AG04449 (cell line): Measurements from ENCODE around the gene IL17REL.

Experiments used
- CTCF ChIA-PET: fragments of 350-600 bp; formaldehyde crosslinking; extraction: SDS; loops from one replicate; lab custom pipeline; 2021; ENCODE audit warnings: antibody characterized with exemption; lab: Yijun Ruan, JAX
- POLR2A ChIA-PET: fragments of 400-600, 350-600 bp; formaldehyde crosslinking; extraction: SDS; loops from one replicate; lab custom pipeline; 2020; ENCODE audit warnings: antibody characterized with exemption, inconsistent platforms; lab: Yijun Ruan, JAX
- DNase-seq: peaks from one replicate; pipeline ENCODE4 v3.0.0-alpha.2; 2010; ENCODE audit warnings: low read depth, low spot score
- H3K4me3 ChIP-seq: 2 replicates; pipeline ENCODE4 v1.5.1; 2011; ENCODE audit warnings: low read depth, mild to moderate bottlenecking, control low read depth, low read length
- TF ChIP-seq, protein P1 (sequence below): IDR thresholded peaks from one replicate; pipeline ENCODE4 v1.5.1; 2011; ENCODE audit warnings: mild to moderate bottlenecking, moderate library complexity, low read length, control low read depth, inconsistent platforms; ENCODE audit not compliant: insufficient read depth; ENCODE audit errors: missing control alignments

The IL17REL gene

DNA sequence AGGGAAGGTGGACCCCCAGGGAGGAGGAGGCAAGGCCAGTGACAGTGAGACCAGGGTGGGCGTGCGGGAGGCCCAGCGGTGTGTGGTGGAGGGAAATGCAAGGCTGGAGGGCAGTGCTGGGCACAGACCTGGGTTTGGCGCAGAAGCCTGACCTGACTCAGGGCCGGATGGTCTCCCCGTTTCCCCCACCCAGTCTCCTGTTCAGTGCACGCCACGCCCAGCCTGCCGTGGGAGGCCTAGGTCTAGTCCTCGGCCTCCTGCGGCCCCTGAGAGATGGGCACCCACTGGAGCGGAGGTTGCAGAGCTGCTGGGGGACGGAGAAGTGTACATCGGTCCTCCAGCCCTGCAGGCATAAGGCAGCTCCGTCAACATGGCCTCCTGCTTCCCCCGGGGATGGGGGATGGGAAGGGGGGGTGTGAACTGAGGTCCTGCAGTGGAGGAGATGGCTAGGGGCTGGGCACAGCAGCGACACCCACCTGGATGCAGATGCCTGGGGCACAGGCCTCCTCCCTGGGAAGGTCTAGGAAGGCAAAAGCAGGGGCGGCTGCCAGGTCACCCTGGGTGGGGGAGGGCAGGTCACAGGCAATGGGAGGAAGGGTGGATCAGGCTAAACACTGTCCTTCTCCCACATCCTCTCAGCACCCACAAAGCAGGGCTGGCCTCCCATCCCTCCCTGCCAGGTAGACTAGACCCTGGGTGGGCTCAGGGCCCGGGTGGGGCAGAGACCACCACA, 15.9 kb downstream of the IL17REL start:
- ChIA-PET POLR2A (no interaction called here), CTCF (interaction anchor here (1.3 to 4.6 kb wide), 3 partner anchors 17 to 66 kb away, joined by 3 to 22 read pairs (median 11); no protein-coding TSS in a partner anchor)
- H3K4me3 ChIP-seq, result no peak overlapping the region
- no peak for DNase-seq
- TF ChIP-seq, protein P1, sequence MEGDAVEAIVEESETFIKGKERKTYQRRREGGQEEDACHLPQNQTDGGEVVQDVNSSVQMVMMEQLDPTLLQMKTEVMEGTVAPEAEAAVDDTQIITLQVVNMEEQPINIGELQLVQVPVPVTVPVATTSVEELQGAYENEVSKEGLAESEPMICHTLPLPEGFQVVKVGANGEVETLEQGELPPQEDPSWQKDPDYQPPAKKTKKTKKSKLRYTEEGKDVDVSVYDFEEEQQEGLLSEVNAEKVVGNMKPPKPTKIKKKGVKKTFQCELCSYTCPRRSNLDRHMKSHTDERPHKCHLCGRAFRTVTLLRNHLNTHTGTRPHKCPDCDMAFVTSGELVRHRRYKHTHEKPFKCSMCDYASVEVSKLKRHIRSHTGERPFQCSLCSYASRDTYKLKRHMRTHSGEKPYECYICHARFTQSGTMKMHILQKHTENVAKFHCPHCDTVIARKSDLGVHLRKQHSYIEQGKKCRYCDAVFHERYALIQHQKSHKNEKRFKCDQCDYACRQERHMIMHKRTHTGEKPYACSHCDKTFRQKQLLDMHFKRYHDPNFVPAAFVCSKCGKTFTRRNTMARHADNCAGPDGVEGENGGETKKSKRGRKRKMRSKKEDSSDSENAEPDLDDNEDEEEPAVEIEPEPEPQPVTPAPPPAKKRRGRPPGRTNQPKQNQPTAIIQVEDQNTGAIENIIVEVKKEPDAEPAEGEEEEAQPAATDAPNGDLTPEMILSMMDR, result no peak

DNA sequence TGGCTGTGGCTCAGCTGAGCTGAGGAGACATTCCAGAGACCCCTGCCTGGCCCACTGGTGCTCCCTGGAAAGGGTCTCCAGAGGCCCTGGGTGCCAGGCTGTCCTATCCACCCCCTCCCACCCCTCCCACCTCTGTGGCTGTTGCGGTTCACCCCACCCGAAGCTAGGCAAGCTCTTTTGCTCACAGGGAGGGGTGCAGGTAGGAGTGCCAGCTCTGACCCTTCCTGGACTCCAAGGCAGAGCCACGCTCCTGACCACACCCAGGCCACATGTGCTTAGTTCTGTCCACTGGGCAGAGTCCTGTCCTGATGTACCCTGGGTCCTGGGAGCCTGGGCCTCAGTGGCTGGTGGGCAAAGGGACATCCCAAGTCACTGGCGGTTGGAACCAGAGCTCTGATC, 16.4 kb downstream of the IL17REL start:
- CTCF ChIA-PET, result interaction anchor here (1.3 to 4.6 kb wide), 3 partner anchors 16 to 66 kb away, joined by 3 to 22 read pairs (median 11); no protein-coding TSS in a partner anchor
- DNase-seq, result no peak
- TF ChIP-seq, protein P1, result no peak
- H3K4me3 ChIP-seq, result no peak overlapping the region
- POLR2A ChIA-PET, result no interaction called here

DNA sequence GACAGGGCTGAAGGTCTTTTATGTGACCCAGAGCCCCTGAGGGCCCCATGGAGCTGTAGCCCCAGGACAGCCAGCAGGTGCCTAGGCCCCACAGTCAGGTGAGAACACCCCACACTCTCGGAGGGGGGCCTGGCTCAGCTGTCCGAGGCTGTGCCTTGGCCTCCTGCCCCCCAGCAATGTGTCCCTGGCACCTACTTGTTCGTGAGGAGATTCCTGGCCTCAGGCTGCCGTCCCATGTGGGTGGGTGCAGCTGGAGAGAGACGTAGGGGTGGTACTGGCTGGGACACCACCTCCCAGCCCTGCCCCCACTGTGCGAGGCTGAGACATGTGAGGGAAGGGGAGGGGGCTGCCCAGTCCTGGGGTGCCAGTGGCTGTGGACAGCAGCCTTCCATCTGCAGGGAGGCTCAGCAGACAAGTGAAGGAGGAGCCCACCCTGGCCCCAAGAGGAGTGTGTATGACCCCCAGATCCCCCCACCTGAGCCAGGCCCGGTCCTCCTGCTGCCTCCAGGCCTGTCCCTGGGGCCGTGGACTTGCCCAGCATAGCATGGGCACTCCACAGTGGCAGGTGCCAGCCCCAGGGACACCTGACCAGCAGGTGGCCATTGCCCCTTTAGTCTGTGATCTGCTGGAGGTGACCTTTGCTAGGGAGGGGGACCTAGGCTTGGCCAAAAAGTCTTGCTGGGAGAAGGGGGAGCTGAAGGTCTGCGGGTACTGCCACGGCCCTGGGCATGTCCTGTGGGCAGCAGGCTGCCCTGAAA, 17.0 kb downstream of the IL17REL start:
- no peak for DNase-seq
- ChIA-PET CTCF (interaction anchor here (0.9 to 4.6 kb wide), 6 partner anchors 13 to 65 kb away, joined by 3 to 35 read pairs (median 7); no protein-coding TSS in a partner anchor), POLR2A (no interaction called here)
- TF ChIP-seq, protein P1, result no peak
- H3K4me3 ChIP-seq, result no peak overlapping the region

DNA sequence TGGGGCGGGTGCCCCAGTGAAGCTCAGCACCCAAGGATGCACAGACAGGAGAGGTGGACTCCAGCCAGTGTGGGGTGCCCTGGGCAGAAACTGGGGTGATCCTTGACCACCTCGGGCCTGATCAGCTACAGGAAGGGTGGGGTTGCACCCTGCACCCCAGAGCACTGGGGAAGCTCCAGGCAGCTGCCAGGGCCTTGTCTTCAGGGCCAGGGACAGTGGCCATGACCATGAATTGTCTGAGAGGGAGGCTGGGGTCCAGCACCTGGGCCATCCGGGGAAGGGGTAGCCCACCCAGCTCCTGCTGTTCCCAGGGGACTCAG, 17.6 kb downstream of the IL17REL start:
- ChIA-PET CTCF (interaction anchor here (0.9 to 4.6 kb wide), 7 partner anchors 12 to 65 kb away, joined by 3 to 35 read pairs (median 8); no protein-coding TSS in a partner anchor), POLR2A (no interaction called here)
- TF ChIP-seq, protein P1, result no peak
- DNase-seq, result no peak
- no peak overlapping the region for H3K4me3 ChIP-seq

DNA sequence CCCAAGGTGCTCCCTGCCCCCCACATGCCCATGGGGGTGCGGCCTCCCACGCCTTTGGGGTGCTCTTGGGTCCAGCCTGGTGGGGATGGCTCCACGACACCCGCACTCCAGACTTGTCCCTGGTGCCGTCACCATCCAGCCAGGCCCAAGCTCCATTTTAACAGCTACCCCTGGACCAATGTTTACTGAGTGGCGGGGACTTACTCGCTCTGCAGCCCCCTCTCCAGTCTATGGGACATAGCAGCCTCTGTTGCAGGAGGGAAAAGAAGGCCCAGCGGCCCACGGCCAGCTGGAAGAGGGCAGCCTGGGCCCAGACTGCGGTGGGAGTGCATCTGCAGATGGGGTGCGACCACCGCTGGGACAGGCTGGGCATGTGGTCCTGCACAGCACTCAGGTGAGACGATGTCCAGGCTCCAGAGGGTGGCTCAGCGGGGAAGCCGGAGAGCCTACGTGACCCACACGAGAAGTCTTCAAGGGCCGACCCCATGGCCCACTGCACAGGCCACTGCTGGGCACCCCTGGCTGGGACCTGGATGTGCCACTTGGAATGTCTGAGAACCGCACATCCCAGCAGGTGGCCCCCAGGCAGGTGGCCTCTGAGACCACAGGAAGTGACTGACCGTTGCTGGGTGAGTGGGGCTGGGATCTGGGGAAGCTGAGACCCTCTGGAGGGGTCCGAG, 18.1 kb downstream of the IL17REL start:
- no peak for DNase-seq
- H3K4me3 ChIP-seq, result no peak overlapping the region
- TF ChIP-seq, protein P1, result no peak
- ChIA-PET CTCF (interaction anchor here (0.9 to 4.6 kb wide), 9 partner anchors 12 to 64 kb away, joined by 3 to 35 read pairs (median 8); no protein-coding TSS in a partner anchor), POLR2A (no interaction called here)
